Hepatocyte (in vitro differentiated cells): ENCODE results near the gene TMPRSS5. TPM values are rescaled to one million over a fixed set of nuclear protein-coding genes. Genes with fewer than 3 reads are reported as not detected.

Experiments
- polyA plus RNA-seq: library from polyadenylated mRNA; unstranded; fragments of >200 nt; fragmentation: Nextera tagmentation; extraction: Ambion mirVana; gene quantifications from 2 replicates; pipeline ENCODE4 v1.2.1, GENCODE V29; 2016
- small RNA-seq: library from RNA; depleted of rRNA; stranded (forward); fragments of <200 nt; gene quantifications from one replicate; pipeline ENCODE3, GENCODE V24; 2014
- total RNA-seq: library from RNA; depleted of rRNA; stranded (reverse); fragments of >200 nt; gene quantifications from 2 replicates; pipeline ENCODE4 v1.2.3, GENCODE V29; 2014

The TMPRSS5 gene
- total and polyA plus RNA-seq, 2 experiments from 2014 or later, result 0.20 to 0.63 TPM

Small RNA genes within 50 kb of the gene (small RNA-seq; reads per million reads assigned to genes)
- gene RPS29P19, result not detected

Other genes with a start within 250 kb of the TMPRSS5 start
- 0.67 and 1.8 TPM in 2 replicates for gene DRD2, start 230.9 kb downstream of the TMPRSS5 start, total RNA-seq
- 0.59 and 1.2 TPM in 2 replicates for gene DRD2, start 230.9 kb downstream of the TMPRSS5 start, polyA plus RNA-seq
- gene ZW10, start 67.4 kb upstream of the TMPRSS5 start, total RNA-seq, result 19.5 and 22.3 TPM in 2 replicates
- 12.7 and 15.4 TPM in 2 replicates for gene ZW10, start 67.4 kb upstream of the TMPRSS5 start, polyA plus RNA-seq
- not detected in 2 replicates for gene CLDN25, start 73.5 kb upstream of the TMPRSS5 start, total RNA-seq
- gene CLDN25, start 73.5 kb upstream of the TMPRSS5 start, polyA plus RNA-seq, result not detected in 2 replicates
- 32.1 and 39.5 TPM in 2 replicates for gene USP28, start 169.3 kb upstream of the TMPRSS5 start, total RNA-seq
- 12.5 and 16.1 TPM in 2 replicates for gene USP28, start 169.3 kb upstream of the TMPRSS5 start, polyA plus RNA-seq
- 0.16 and 0.77 TPM in 2 replicates for gene HTR3B, start 198.5 kb upstream of the TMPRSS5 start, total RNA-seq
- gene HTR3B, start 198.5 kb upstream of the TMPRSS5 start, polyA plus RNA-seq, result 0.42 TPM in 1 of 2 replicates, not detected in the other